Ovary (tissue), 9 donors: ENCODE data around the gene MCM8. TPM values are rescaled to one million over a fixed set of nuclear protein-coding genes. Genes with fewer than 3 reads are reported as not detected.

Source experiments
- DNase-seq, 5 donors: peaks; one replicate each; pipeline ENCODE4 v3.0.0-alpha.2; 2019 to 2020
- H3K27ac ChIP-seq, 2 donors: fragments of 200-600 bp; one replicate each; pipeline versions ENCODE4 v1.5.1 to v1.8.0; 2019 to 2022
- H3K27me3 ChIP-seq: fragments of 200-600 bp; one replicate; pipeline ENCODE4 v1.8.0; 2022
- H3K36me3 ChIP-seq: fragments of 200-600 bp; sonication (generic); one replicate; pipeline ENCODE4 v1.5.1; 2019
- H3K4me1 ChIP-seq: one replicate; pipeline ENCODE4 v1.8.1; 2013; ENCODE audit warnings: mild to moderate bottlenecking, moderate library complexity; ENCODE audit not compliant: insufficient read depth
- H3K4me3 ChIP-seq: fragments of 200-600 bp; sonication (generic); one replicate; pipeline ENCODE4 v1.5.1; 2017
- H3K9me3 ChIP-seq, 2 donors: fragments of 200-600 bp in 1 of 2; sonication (generic) in 1 of 2; one replicate each; pipeline versions ENCODE4 v1.5.1 to v1.8.1; 2013 to 2019; ENCODE audit warnings: mild to moderate bottlenecking in 1 of 2, moderate library complexity in 1 of 2
- EP300 ChIP-seq: sonication (generic); formaldehyde crosslinking; IDR thresholded peaks from one replicate; pipeline ENCODE4 v1.6.1; 2017; ENCODE audit warnings: antibody characterized with exemption
- POLR2A ChIP-seq: fragments of 450-650 bp; IDR thresholded peaks from one replicate; pipeline ENCODE4 v1.6.1; 2017; ENCODE audit warnings: antibody characterized with exemption, mild to moderate bottlenecking, moderate library complexity
- WGBS, 3 donors: extraction: QIAGEN DNeasy Blood & Tissue Kit in 1 of 3; methylation state at CpG; one replicate each; pipeline versions ENCODE4 v1.1.5 to v1.1.7; 2013 to 2017; 5-methylcytosine and 5-hydroxymethylcytosine counted together
- intact Hi-C, 4 donors: fragments of 100-400 bp; cut with DNase I; formaldehyde crosslinking; loops; one replicate each; pipeline versions ENCODE4 v1.11.0 to v1.15.1; 2022 to 2023
- polyA plus RNA-seq, 2 donors: library from polyadenylated mRNA; stranded (reverse); fragments of 200-250 nt in 1 of 2; fragments of 350-450 nt in 1 of 2; fragmentation: Illumina TruSeq in 1 of 2; extraction: RNeasy Lipid Tissue Mini Kit (QIAGEN cat#74804) in 1 of 2; gene quantifications; one replicate each; pipeline ENCODE4 v1.2.3, GENCODE V29; 2013 to 2014
- total RNA-seq, 7 donors: library from RNA; depleted of rRNA in 2 of 7; stranded (reverse); fragments of >200 nt in 2 of 7; fragmentation: NEBNext Ultra II Directional in 3 of 7; extraction: Animal tissue kit (Norgen Biotek cat#: 25700) in 3 of 7; gene quantifications; one replicate each; pipeline versions ENCODE4 v1.1.0 to v1.2.4, GENCODE V29; 2016 to 2023
- TF ChIP-seq, protein P1 (sequence below), 3 donors: fragments of 450-650 bp in 2 of 3; fragments of 200-600 bp in 1 of 3; IDR thresholded peaks; one replicate each; pipeline versions ENCODE4 v1.5.1 to v1.8.0; 2016 to 2022; ENCODE audit warnings: antibody characterized with exemption in 3 of 3, mild to moderate bottlenecking in 1 of 3
- donor health status: DM: no; HTN: no; CAD: no; lungs with moderate emphysema.
- donor health status: DM: no; HTN: no; CAD: no.
- donor health status: Bipolar disorder and iron deficiency.
- donor health status: DM: yes; HTN: yes; CAD: no.
- donor health status: DM: no; HTN: no; CAD: no.
- donor health status: DM: yes; HTN: yes; CAD: no.

MCM8 gene
- total and polyA plus RNA-seq, 9 donors = 2.3 to 4.9 (median 3.6) TPM

- intact Hi-C loops = no loop called here
Observed at GRCh38 chr20:5914859-5915258, 35.6 kb upstream of the MCM8 start.

DNA sequence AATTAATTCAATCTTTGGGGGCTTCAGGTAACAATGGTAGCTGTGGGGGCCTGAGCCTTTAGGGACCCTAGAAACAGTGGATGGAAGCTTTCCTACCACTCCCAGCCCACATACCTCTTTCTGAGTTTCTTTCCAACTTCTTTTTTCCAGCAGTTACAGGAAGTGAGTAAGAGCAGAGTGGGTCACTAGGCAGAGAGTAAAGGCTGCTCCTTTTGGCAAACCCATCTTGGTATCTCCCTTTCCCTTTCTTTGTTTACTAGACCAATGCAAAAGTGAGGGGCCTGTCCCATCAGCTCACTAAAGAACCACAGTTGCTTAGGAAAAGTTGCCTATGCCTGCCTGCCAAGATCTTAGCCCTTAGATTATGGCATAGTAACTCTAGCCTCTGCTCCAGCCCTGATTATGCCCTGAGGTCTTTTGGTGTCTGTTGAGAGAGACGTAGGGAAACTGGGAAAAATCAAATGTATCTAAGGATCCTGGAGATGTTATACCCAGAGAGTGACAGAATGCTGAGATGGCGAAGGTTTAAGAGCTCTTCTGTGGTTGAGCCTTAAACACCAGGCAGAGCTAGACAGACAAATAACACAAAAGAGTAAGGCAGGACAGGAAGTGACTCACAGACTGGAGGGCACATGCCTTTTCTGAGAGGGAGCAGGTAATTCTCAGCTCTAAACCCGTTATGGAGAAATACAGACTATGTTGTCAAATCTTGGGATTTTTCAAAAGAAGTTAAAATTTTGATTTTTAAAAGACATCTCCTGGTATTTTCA, 31.4 kb upstream of the MCM8 start:
- no peaks in the 10 kb centered on the region for H3K4me1 ChIP-seq
- DNase-seq = no peak
- intact Hi-C loops = no loop called here
- no peaks in the 10 kb centered on the region for H3K9me3 ChIP-seq
- H3K27ac ChIP-seq = no peak overlapping the region
- H3K36me3 ChIP-seq = no peaks in the 10 kb centered on the region
- TF ChIP-seq, protein P1, sequence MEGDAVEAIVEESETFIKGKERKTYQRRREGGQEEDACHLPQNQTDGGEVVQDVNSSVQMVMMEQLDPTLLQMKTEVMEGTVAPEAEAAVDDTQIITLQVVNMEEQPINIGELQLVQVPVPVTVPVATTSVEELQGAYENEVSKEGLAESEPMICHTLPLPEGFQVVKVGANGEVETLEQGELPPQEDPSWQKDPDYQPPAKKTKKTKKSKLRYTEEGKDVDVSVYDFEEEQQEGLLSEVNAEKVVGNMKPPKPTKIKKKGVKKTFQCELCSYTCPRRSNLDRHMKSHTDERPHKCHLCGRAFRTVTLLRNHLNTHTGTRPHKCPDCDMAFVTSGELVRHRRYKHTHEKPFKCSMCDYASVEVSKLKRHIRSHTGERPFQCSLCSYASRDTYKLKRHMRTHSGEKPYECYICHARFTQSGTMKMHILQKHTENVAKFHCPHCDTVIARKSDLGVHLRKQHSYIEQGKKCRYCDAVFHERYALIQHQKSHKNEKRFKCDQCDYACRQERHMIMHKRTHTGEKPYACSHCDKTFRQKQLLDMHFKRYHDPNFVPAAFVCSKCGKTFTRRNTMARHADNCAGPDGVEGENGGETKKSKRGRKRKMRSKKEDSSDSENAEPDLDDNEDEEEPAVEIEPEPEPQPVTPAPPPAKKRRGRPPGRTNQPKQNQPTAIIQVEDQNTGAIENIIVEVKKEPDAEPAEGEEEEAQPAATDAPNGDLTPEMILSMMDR (IDR thresholded peaks at IDR 0.05) = no peak
- 55 to 59% (median 56%) methylated on average over 3 of the region's 3 CpGs for WGBS, 3 donors
- no peaks in the 10 kb centered on the region for H3K27me3 ChIP-seq
- no peak overlapping the region for H3K4me3 ChIP-seq

More at GRCh38 chr20:5914859-5915258, 35.6 kb upstream of the MCM8 start:
- Histone ChIP-seq H3K4me1 (peaks cover 6% of the 10 kb centered on the region), H3K9me3 (no peaks in the 10 kb centered on the region), H3K4me3 (no peak overlapping the region), H3K27ac (no peak overlapping the region), H3K36me3 (no peaks in the 10 kb centered on the region), H3K27me3 (no peaks in the 10 kb centered on the region)
- 0 to 15% (median 3%) methylated on average over 1 of the region's 1 CpG for WGBS, 3 donors
- no peak for DNase-seq
- no peak for TF ChIP-seq POLR2A
- TF ChIP-seq, protein P1 (IDR thresholded peaks at IDR 0.05) = no peak
- no peak for TF ChIP-seq EP300

GRCh38 chr20:5919626-5920544, 30.6 kb upstream of the MCM8 start:
- Histone ChIP-seq H3K36me3 (no peaks in the 10 kb centered on the region), H3K27me3 (no peaks in the 10 kb centered on the region), H3K9me3 (no peaks in the 10 kb centered on the region), H3K27ac (no peak overlapping the region), H3K4me1 (no peaks in the 10 kb centered on the region), H3K4me3 (no peak overlapping the region)
- 72 to 77% (median 74%) methylated on average over 8 of the region's 8 CpGs for WGBS, 3 donors
- no peak for DNase-seq
- intact Hi-C loops = no loop called here
- TF ChIP-seq EP300 = no peak
- TF ChIP-seq POLR2A = no peak
- TF ChIP-seq, protein P1 (IDR thresholded peaks at IDR 0.05) = no peak

- H3K27ac ChIP-seq = no peak overlapping the region
- no peak overlapping the region for H3K4me3 ChIP-seq
Observed at GRCh38 chr20:5920581-5920980, 29.9 kb upstream of the MCM8 start.

More at GRCh38 chr20:5920581-5920980, 29.9 kb upstream of the MCM8 start:
- no peaks in the 10 kb centered on the region for H3K9me3 ChIP-seq
- TF ChIP-seq, protein P1 (IDR thresholded peaks at IDR 0.05) = no peak
- TF ChIP-seq POLR2A (no peak), EP300 (no peak)
- no peaks in the 10 kb centered on the region for H3K27me3 ChIP-seq
- intact Hi-C loops = no loop called here
- WGBS, 3 donors = 30 to 46% (median 42%) methylated on average over 1 of the region's 1 CpG
- no peaks in the 10 kb centered on the region for H3K36me3 ChIP-seq
- no peak for DNase-seq
- no peaks in the 10 kb centered on the region for H3K4me1 ChIP-seq
